HG03108 (cell line): ENCODE results near the gene PIK3CB.
A peak's percentile ranks its signal among the peaks of the same experiment; 100 is the strongest.

Source experiments
- ATAC-seq: cut with Tn5 transposase; IDR thresholded peaks from one replicate; pipeline ENCODE4 v1.9.1; 2021; ENCODE audit warnings: moderate library complexity; ENCODE audit not compliant: unreplicated experiment

The PIK3CB gene

DNA sequence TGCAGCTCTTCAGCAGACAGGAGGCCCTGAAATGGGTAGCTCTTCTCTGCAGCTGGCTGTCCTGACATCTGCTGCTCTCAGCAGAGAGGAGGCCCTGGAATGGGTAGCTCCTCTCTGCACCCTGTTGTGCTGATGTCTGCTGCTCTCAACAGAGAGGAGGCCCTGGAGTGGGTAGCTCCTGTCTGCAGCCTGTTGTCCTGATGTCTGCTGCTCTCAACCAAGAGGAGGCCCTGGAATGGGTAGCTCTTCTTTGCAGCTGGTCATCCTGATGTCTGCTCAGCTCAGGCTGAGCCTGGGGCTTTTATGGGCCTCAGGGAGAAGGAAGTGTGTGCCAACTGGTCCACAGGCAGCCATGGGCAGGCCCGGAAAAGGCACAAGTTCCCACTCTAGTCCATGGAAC is 66.6 kb downstream of the PIK3CB start:
- ATAC-seq: no peak

DNA sequence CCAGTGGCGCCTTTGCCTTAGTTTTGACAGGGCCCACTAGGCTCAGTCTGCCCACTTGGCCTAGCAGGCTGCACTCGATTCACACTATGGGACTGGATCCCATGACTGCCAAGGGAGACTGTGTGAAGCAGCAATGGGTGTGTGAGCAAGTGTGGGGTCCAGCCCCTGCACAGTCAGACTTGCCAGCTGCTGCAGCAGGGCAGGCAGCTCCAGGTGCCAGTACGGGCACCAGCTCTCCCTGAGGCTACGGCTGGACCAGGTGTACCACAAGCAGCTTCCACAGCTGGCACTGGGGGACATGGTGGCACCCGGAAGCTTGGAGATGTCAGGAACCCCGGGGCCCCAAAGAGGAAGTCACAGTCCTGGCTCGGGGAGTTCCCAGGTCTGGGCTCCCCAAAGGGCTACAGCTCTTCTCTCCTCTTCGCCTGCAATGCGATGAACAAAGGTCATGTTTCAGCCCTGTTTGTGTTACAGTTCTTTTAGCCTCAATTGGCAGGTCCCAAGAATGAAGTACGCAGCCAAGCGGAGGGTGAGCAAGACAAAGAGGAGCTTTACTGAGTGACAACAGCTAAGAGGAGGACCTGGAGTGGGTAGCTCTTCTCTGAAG is 67.1 kb downstream of the PIK3CB start:
- no peak for ATAC-seq

DNA sequence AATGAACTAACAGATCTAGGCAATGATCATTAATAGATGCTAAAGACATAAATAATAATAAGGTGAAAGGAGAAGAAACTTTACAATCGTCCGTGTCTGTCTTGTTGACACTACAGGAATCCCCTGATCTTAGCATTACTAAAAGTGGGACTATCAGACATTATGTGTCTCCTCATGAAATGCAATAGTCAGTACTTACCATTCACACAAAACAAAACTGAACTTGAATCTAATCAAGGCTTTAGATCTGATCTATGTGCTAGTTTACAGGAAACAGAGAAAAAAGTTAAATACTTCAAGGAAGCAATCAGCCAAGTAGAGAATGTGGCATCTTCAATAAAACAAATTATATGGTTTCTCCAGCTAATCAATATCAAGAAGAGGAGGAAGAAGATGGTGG is 73.7 kb downstream of the PIK3CB start:
- no peak for ATAC-seq

DNA sequence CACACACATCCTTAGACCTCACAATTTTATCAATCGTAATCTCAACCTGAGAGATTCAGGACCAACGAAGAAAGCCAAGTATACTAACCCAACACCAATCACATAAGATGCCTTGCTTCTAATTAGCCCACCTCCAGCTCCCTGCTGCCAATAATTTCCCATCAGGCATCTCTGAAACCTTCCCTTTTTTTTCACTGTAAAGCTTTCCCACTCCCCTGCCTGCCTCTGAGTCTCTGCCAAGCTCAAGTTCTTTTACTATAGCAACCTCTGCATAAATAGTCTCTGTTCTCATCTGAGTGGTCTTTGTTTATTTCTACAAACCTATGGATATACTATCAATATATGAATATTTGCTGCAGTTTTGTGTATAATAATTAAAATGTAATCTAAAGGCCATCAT is 86.5 kb downstream of the PIK3CB start:
- no peak for ATAC-seq

DNA sequence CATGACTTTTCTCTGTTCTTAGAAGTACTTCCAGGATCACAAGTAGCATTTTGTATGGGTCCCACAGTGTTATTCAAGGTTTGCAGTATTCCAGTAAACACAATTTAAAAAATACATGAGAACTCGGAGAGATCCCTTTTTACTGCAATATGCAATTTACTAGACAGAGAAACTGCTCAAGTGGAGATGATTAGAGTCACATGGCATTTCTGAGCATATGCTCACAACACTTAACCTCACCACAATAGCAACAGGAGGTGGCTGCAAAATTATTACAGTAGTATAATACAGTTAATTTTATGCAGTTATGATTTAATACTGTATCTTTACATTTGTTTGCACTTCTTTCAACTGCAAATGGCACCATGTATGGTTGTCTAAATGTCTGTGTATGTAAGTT is 87.5 kb downstream of the PIK3CB start:
- no peak for ATAC-seq

DNA sequence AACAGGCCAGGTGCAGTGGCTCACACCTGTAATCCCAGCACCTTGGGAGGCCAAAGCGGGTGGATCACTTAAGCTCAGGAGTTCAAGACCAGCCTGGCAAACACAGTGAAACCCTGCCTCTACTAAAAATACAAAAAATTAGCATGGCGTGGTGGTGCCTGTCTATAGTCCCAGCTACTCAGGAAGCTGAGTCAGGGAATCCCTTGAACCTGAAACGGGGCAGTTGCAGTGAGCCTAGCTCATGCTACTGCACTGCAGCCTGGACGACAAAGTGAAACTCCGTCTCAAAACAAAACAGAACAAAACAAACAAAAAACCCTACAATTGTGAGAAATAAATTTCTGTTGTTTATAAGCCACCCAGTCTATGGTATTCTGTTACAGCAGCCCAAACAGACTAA is 94.7 kb downstream of the PIK3CB start:
- ATAC-seq: no peak

DNA sequence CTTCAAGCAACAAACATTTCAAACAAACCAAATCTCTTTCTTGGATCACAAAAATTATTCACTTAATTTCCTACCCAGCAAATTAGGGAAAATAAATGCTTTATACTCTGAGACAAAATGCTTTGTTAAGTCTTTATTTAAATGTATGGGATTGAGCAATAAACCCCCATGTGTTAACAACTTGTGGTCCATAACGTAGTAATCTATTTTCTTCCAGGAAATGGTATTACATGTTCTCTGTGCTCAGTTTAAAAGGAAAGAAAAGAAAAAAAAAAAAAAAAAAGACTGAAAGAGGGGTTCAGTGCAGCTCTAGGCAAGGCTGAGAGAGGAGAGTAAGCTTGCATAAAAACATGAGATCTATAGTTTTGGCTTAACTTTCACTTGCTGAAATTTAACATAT is 102.3 kb downstream of the PIK3CB start:
- no peak for ATAC-seq

DNA sequence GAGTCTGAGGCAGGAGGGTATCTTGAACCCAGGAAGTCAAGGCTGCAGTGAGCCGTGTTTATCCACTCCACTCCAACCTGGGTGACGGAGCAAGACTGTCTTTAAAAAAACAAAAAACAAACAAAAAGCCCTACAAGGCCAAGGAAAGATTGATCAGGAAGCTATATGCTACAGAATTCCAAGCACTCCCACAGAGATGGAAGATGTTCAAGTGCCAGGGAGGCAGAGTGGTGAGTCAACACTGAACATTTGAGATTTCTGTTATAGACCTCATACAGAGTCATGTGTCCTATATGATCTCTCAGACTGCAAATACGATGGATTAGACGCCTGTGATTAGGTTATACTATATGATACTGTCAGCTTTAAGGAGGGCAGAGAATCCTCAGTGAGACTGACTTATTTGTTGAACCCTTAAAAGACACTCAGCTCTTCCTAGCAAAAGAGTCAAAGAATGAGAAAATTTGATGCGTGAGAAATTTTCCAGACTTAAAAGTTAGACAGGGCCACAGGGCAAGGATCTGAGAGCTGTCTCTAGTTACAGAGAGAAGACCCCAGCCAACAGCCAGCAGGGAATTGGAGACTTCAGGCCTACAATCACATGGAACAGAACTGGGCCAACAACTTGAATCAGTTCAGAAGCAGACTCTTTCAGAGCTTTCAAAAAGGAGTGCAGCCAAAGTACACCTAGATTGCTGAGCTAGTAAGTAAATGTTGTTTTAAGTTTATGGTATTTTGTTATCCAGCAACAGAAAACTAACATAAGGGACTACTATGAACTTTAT is 107.6 kb downstream of the PIK3CB start:
- ATAC-seq: no peak

DNA sequence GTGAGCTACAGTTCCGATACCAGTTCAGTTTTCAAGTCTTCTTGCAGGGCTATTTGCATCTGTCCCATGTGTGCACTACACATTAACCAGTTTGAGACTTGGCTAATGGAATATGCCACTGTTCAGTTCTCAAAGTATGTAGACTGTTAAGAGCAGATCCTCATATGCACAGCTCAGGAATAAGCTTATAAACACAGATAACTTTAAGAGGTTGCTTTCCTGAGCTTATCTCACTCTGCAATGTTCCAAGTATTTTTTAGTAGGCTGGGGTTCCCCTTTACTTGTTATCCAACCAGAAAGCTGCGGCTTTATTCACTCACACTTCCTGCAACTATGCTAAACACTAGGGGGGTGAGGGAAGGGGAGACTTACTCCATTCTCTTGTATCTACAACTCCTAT is 108.7 kb downstream of the PIK3CB start:
- ATAC-seq: peak; percentile 63

DNA sequence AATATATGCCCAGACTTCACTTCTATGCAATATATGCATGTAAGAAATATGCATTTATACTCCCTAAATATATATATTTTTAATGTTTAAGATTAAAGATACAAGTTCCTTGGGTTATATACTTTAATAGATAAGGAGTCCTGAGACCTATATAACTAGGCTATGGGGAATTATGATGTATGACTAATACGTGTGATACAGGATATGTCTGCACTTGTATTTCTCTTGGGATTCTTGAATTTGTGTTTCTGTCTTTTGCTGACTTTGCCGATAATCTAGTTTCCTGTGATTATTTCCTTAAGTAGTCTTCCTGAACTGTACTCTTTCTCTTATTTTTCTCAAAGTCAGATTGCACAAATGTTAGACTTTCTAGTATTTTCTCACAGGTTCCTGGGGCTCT is 109.6 kb downstream of the PIK3CB start:
- no peak for ATAC-seq

DNA sequence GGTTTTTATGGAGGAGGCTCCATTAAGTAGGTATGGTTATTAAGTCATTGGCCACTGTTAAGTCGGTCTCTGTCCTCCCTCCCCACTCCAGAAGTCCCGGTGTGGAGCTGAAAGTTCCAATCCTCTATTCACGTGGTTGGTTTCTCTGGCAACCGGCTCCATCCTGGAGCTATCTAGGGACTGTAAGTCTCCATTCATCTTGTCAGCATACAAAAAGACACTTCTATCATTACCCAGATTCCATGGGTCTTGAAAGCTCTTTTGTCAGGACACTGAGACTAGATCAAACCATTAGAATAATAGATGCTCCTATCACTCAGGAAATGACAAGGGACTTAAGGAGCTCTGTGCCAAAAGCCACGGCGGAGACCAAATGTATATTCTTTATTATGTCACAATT is 110.3 kb downstream of the PIK3CB start:
- ATAC-seq: no peak

DNA sequence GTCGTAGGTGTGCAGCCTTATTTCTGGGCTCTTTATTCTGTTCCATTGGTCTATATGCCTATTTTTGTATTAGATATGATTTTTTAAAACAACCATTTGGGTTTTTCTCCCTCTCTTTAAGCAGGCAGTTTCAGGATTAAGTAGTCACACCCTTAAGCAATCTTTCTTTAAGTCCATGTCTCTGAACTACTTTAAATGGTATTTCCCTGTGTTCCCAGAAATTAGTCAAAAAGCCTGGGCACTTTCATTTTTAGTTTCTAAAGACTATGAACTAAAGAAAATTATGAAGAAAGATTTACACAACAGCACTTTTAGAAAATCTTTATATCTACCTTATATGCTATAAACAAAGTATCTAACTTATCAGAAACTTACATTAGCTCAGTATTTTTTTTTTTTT is 115.9 kb downstream of the PIK3CB start:
- ATAC-seq: no peak

DNA sequence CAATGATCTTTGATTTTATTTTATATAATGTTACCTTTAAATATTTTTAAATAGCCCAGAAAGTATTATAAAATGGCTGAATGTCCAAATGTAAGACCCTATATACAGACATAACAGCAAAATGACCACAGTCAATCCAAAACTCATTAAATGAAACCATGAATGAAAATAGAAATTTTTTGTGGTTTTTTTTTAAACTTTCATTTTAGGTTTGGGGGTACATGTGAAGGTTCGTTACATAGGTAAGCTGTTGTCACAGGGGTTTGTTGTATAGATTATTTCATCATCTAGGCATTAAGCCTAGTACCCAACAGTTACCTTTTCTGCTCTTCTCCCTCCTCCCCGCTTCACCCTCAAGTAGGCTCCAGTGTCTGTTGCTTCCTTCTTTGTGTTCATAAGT is 117.4 kb downstream of the PIK3CB start:
- peak; percentile 80 for ATAC-seq

DNA sequence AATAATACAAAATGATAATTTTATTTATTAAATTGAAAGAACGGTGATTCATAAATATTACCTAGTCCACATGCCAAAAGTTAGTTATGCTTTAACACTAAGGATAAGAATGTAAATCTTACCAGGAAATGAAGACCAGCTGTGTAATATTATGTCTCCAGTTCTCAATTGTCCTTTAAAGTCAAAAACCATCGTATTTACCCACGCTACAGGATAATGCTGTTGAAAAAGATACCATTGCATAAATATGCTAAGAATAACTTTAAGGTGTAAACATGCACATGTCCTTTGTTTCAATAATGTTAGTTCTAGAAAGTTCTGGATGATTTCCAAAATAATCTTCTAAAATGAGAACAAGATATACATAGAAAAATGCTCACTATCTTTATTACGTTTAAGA is 122.6 kb downstream of the PIK3CB start:
- no peak for ATAC-seq

DNA sequence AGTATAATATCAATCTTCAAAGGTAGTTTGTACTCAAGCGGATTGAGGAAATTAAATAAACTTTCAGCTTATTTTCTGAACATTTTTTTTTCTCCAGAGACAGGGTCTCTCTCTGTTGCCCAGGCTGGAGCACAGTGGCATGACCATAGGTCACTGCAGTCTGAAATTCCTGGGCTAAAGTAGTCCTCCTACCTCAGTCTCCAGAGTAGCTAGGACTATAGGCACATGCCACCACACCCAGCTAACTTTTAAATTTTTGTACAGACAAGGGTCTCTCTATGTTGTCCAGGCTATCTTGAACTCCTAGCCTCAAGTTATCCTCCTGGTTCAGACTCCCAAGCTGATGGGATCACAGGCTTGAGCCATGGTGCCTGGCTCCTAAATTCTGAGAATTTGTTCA is 129.1 kb downstream of the PIK3CB start:
- no peak for ATAC-seq

DNA sequence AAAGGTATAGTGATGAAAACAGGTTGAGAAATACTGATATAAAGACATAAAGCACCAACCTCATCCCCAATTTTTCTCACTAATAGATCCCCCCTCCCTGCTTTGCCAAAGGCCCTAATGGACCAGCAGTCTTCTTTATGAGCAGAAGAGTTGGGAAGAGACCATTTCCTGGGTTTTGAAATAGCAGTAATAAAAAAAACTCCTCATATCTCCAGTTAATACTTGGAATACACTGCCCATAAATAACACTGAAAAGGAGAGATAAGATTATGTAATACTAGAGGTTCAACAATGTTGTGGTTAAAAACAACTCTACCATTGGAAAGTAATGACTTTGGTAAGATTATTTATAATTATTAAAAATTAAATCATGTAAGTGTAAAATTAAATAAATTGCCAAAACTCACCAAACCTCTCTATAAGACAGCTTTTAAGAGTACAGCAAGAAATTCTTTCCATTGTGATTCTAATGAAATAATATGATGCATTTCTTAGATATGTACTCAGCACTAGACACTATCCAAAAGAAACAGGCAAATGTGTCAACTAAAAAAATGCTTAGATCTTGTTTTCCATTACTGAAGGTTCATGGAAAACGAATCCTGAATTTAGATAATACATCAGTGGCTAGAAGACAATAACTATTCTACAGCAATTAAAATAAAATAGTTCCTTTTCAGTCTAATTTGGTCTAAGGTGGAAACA is 137.9 kb downstream of the PIK3CB start:
- no peak for ATAC-seq

DNA sequence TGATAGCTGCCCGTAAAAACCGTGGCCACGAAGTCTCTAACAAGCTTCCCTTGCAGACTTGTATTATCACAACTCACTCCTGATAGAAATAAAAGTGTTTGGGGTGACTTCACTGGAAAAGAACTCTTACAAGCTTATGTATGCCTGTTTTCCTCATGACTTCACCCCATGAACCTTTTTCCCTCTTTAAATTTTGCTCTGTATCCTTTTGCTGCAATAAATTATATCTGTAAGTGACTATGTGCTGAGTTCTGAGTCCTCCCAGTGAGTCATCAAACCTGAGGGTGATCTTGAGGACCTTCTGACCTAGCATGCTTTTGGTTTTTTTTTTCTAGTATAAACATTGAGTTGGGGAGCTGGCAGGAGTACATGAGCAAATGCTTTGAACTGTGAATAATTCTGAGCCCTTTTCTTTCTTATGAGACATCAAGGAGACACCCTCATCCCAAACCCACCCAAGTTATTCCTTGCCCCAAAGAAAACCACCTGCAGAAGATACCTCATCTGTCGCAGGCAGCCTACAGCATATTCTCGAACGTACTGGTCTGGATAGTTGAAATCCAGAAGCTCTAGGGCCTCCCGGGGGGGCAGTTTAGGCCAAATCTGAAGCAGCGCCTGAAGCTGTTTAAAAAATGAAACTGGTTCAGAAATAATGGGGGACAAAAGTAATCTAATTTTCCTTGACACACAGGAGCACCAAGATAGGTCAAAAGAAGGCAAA is 140.3 kb downstream of the PIK3CB start:
- ATAC-seq: no peak

DNA sequence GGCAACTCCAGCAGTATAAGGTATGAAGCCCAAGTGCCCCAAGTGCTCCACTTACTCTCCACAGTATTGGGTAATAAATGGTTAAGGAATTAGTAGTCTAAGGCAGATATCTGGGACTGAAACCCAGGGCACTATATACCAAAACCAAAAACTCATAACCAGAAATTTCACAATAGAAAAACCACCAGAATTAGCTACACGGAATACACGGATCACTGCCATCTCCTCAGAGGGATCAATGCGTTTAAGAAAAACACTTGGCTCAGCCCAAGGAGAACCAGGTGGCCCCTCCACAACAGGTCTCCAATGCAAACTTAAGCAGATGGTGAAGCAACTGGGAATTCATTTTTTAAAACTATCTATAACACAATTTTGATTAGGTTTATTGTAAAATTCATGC is 142.6 kb downstream of the PIK3CB start:
- no peak for ATAC-seq

DNA sequence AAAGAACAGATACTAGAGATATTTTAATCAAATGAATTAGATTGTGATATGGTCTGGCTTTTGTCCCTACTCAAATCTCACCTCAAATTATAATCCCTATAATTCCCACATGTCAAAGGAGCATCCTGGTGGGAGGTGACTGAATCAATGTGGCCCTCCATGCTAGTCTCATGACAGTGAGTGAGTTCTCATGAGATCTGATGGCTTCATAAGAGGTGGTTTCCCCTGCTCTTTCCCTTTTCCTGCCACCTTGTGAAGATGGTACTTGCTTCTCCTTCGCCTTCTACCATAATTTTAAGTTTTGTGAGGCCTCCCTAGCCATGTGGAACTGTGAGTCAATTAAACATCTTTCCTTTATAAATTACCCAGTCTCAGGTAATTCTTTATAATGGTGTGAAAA is 143.4 kb downstream of the PIK3CB start:
- no peak for ATAC-seq

DNA sequence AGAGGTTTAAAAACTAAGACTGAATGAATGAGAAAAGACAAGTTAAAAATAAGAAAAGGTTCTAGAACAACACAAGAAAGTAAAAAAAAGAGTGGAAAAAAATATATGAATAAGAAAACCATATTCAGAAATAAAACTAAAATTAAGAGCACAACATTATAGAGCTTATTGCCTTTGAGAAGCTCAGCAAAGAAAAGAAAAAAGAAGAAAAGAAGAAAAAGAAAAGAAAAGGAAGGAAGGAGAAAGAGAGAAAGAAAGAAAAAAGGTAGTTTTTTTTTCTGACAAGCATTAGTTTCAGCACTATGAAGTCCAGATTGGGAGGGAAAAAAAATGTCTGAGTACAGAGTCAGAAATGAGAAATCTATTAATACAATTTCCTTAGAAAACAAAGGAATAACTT is 144.7 kb downstream of the PIK3CB start:
- ATAC-seq: no peak

DNA sequence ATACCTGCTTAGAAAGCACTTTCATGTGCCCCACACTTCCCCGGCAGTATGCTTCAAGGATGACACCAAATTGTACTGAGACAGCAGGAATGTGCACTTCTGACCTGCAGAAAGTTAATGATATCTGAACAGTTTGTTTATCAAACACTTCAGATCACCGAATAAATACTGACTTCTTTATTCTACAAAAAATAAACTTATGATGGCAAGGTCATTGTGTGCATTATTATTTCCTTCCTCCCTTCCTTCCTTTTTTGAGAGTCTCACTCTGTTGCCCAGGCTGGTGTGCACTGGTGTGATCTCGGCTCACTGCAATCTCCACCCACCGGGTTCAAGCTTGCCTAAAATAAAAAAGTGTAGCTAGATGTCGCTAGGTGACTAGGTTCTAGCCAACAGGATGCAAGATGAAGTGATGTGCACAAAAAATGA is 145.8 kb downstream of the PIK3CB start:
- ATAC-seq: no peak

DNA sequence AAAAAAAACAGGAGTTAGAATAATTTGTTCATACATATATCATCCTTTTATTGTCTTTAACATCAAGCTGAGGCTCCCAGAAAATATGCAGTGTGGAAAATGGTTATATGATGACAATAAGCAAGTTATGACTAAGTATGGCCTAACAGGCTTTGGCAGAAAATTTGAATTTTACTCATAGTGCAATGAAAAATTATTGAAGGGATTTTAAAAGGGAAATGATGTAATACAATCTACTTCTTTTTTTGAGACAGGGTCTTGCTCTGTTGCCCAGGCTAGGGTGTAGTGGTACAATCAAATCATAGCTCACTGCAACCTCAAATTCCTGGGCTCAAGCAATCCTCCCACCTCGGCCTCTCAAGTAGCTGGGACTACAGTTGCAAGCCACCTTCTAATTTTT is 147.5 kb downstream of the PIK3CB start:
- ATAC-seq: peak; percentile 13
